Measurements from ENCODE around the gene PCSK2. TPM values are rescaled to one million over a fixed set of nuclear protein-coding genes. Genes with fewer than 3 reads are reported as not detected.

Gene PCSK2
- total RNA-seq, 1 donor from 2014 or later = 0.52 TPM

DNA sequence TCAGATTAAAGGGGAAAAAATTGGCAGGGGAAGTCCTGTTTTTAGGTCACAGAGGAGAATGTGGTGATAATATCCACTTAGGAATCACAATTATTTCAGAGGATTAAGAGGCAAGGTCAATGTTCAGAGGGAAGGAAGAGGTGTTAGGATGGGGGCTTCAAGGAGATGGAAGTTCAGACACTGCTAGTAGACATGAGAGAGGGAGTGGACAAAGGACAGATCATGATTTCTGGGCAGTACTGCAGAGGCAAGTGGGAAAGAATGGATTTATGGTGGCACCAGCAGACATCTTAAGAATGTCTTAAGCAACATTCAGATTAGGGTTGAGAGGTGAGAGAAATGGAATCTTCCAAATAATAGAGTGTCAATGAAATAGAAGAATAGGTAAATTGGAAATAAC, 9.9 kb downstream of the PCSK2 start:
- peaks cover 0 to 2% (median 0%) of the 10 kb centered on the region in 3 donors for H3K9me3 ChIP-seq (ENCODE audit: control insufficient read depth in 3 of 3, low read length in 3 of 3)
- no peaks in the 10 kb centered on the region for H3K36me3 ChIP-seq (ENCODE audit: control insufficient read depth in 3 of 3, insufficient read depth in 3 of 3, low read length in 3 of 3)
- no peak overlapping the region for H3K9ac ChIP-seq (ENCODE audit: low read depth in 1 of 3, low read length in 3 of 3)
- no peaks in the 10 kb centered on the region for H3K4me1 ChIP-seq (ENCODE audit: control insufficient read depth in 3 of 3, insufficient read depth in 3 of 3, low read length in 3 of 3)
- no peak overlapping the region for H3K27ac ChIP-seq (ENCODE audit: low read depth, low read length)
- no peaks in the 10 kb centered on the region for H3K27me3 ChIP-seq (ENCODE audit: control insufficient read depth in 3 of 3, insufficient read depth in 3 of 3, low read length in 3 of 3)
- no peak overlapping the region for H3K4me3 ChIP-seq (ENCODE audit: low read length in 3 of 3)

DNA sequence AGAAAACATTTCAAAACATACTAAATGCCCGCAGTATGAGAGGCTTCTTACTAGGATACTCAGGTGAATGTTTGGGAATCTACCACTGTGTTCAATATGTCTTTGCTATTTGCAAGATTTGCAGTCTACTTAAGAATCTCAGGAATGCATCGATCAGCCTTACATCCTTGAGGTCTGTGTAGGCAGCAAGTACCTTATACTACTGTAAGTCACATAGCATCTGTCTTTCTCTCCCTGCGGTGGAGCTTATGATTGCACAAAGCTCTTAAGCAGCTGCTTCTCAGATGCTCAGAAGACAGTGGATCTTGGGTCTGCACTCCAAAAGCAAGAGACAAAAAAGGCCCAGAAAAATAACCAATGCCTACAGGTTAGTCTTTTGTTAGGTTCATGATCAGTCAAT, 21.4 kb downstream of the PCSK2 start:
- H3K4me3 ChIP-seq (ENCODE audit: low read length in 3 of 3) = no peak overlapping the region
- no peaks in the 10 kb centered on the region for H3K4me1 ChIP-seq (ENCODE audit: control insufficient read depth in 3 of 3, insufficient read depth in 3 of 3, low read length in 3 of 3)
- H3K27ac ChIP-seq (ENCODE audit: low read depth, low read length) = no peak overlapping the region
- H3K27me3 ChIP-seq (ENCODE audit: control insufficient read depth in 3 of 3, insufficient read depth in 3 of 3, low read length in 3 of 3) = no peaks in the 10 kb centered on the region
- no peaks in the 10 kb centered on the region for H3K9me3 ChIP-seq (ENCODE audit: control insufficient read depth in 3 of 3, low read length in 3 of 3)
- H3K36me3 ChIP-seq (ENCODE audit: control insufficient read depth in 3 of 3, insufficient read depth in 3 of 3, low read length in 3 of 3) = no peaks in the 10 kb centered on the region
- no peak overlapping the region for H3K9ac ChIP-seq (ENCODE audit: low read depth in 1 of 3, low read length in 3 of 3)

DNA sequence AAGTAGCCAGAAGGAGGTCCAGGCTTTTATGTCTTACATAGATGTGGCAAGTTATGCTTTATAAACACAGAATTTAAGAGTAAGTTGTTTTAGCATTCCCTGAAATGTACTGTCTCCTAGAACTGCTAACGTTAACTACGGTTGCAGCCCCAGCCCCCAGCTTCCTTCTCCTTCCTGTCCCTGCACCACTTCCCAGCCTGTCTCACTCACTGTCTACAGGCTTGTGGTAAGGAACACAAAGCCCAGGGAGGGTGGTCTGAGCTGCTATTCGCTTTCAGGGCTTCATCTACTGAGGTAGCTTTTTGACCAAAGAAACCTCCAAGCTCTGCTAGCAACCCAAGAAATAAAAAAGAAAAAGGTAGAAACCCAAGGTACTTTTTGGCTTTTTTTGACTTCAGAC, 35.9 kb downstream of the PCSK2 start:
- H3K4me1 ChIP-seq (ENCODE audit: control insufficient read depth in 3 of 3, insufficient read depth in 3 of 3, low read length in 3 of 3) = no peaks in the 10 kb centered on the region
- no peak overlapping the region for H3K27ac ChIP-seq (ENCODE audit: low read depth, low read length)
- H3K27me3 ChIP-seq (ENCODE audit: control insufficient read depth in 3 of 3, insufficient read depth in 3 of 3, low read length in 3 of 3) = peaks cover 0 to 2% (median 0%) of the 10 kb centered on the region in 3 donors
- no peak overlapping the region for H3K4me3 ChIP-seq (ENCODE audit: low read length in 3 of 3)
- H3K36me3 ChIP-seq (ENCODE audit: control insufficient read depth in 3 of 3, insufficient read depth in 3 of 3, low read length in 3 of 3) = no peaks in the 10 kb centered on the region
- H3K9me3 ChIP-seq (ENCODE audit: control insufficient read depth in 3 of 3, low read length in 3 of 3) = no peaks in the 10 kb centered on the region
- no peak overlapping the region for H3K9ac ChIP-seq (ENCODE audit: low read depth in 1 of 3, low read length in 3 of 3)

GRCh38 chr20:17273717-17274116, 46.9 kb downstream of the PCSK2 start:
- Histone ChIP-seq H3K27ac (ENCODE audit: low read depth, low read length) (no peak overlapping the region), H3K4me3 (ENCODE audit: low read length in 3 of 3) (no peak overlapping the region), H3K27me3 (ENCODE audit: control insufficient read depth in 3 of 3, insufficient read depth in 3 of 3, low read length in 3 of 3) (no peaks in the 10 kb centered on the region), H3K4me1 (ENCODE audit: control insufficient read depth in 3 of 3, insufficient read depth in 3 of 3, low read length in 3 of 3) (no peaks in the 10 kb centered on the region), H3K36me3 (ENCODE audit: control insufficient read depth in 3 of 3, insufficient read depth in 3 of 3, low read length in 3 of 3) (no peaks in the 10 kb centered on the region), H3K9me3 (ENCODE audit: control insufficient read depth in 3 of 3, low read length in 3 of 3) (no peaks in the 10 kb centered on the region), H3K9ac (ENCODE audit: low read depth in 1 of 3, low read length in 3 of 3) (no peak overlapping the region)

- no peaks in the 10 kb centered on the region for H3K36me3 ChIP-seq (ENCODE audit: control insufficient read depth in 3 of 3, insufficient read depth in 3 of 3, low read length in 3 of 3)
- no peak overlapping the region for H3K27ac ChIP-seq (ENCODE audit: low read depth, low read length)
- no peaks in the 10 kb centered on the region for H3K4me1 ChIP-seq (ENCODE audit: control insufficient read depth in 3 of 3, insufficient read depth in 3 of 3, low read length in 3 of 3)
- no peak overlapping the region for H3K4me3 ChIP-seq (ENCODE audit: low read length in 3 of 3)
- no peaks in the 10 kb centered on the region for H3K9me3 ChIP-seq (ENCODE audit: control insufficient read depth in 3 of 3, low read length in 3 of 3)
- no peaks in the 10 kb centered on the region for H3K27me3 ChIP-seq (ENCODE audit: control insufficient read depth in 3 of 3, insufficient read depth in 3 of 3, low read length in 3 of 3)
- H3K9ac ChIP-seq (ENCODE audit: low read depth in 1 of 3, low read length in 3 of 3) = no peak overlapping the region
Measured at GRCh38 chr20:17276101-17276500, 49.3 kb downstream of the PCSK2 start.

DNA sequence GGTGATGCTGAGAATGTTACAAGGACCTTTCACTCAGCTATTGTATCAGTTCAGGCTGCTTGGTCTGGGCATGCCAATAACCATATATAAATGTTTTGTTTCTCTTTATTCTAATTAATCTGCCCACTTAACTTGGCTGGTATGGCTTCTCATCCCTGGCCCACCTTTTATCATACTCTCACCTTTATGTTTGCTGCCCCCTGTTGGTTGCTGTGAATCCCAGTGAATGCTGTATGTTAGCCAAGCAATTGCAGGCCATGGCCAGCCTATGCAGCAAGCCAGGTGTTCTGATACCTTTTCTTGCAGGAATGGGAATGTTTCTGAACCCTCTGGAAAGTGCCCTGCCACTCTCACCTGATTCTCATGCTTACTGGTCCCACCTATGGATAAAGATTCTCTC, 54.6 kb downstream of the PCSK2 start:
- no peak overlapping the region for H3K27ac ChIP-seq (ENCODE audit: low read depth, low read length)
- no peaks in the 10 kb centered on the region for H3K4me1 ChIP-seq (ENCODE audit: control insufficient read depth in 3 of 3, insufficient read depth in 3 of 3, low read length in 3 of 3)
- no peaks in the 10 kb centered on the region for H3K27me3 ChIP-seq (ENCODE audit: control insufficient read depth in 3 of 3, insufficient read depth in 3 of 3, low read length in 3 of 3)
- no peaks in the 10 kb centered on the region for H3K9me3 ChIP-seq (ENCODE audit: control insufficient read depth in 3 of 3, low read length in 3 of 3)
- no peaks in the 10 kb centered on the region for H3K36me3 ChIP-seq (ENCODE audit: control insufficient read depth in 3 of 3, insufficient read depth in 3 of 3, low read length in 3 of 3)
- H3K9ac ChIP-seq (ENCODE audit: low read depth in 1 of 3, low read length in 3 of 3) = no peak overlapping the region
- H3K4me3 ChIP-seq (ENCODE audit: low read length in 3 of 3) = no peak overlapping the region

GRCh38 chr20:17282501-17282900, 55.7 kb downstream of the PCSK2 start:
- H3K27ac ChIP-seq (ENCODE audit: low read depth, low read length) = no peak overlapping the region
- no peaks in the 10 kb centered on the region for H3K9me3 ChIP-seq (ENCODE audit: control insufficient read depth in 3 of 3, low read length in 3 of 3)
- H3K4me3 ChIP-seq (ENCODE audit: low read length in 3 of 3) = no peak overlapping the region
- H3K9ac ChIP-seq (ENCODE audit: low read depth in 1 of 3, low read length in 3 of 3) = no peak overlapping the region
- H3K27me3 ChIP-seq (ENCODE audit: control insufficient read depth in 3 of 3, insufficient read depth in 3 of 3, low read length in 3 of 3) = no peaks in the 10 kb centered on the region
- H3K4me1 ChIP-seq (ENCODE audit: control insufficient read depth in 3 of 3, insufficient read depth in 3 of 3, low read length in 3 of 3) = no peaks in the 10 kb centered on the region
- no peaks in the 10 kb centered on the region for H3K36me3 ChIP-seq (ENCODE audit: control insufficient read depth in 3 of 3, insufficient read depth in 3 of 3, low read length in 3 of 3)

- no peak overlapping the region for H3K27ac ChIP-seq (ENCODE audit: low read depth, low read length)
- H3K36me3 ChIP-seq (ENCODE audit: control insufficient read depth in 3 of 3, insufficient read depth in 3 of 3, low read length in 3 of 3) = no peaks in the 10 kb centered on the region
- H3K4me3 ChIP-seq (ENCODE audit: low read length in 3 of 3) = no peak overlapping the region
- no peak overlapping the region for H3K9ac ChIP-seq (ENCODE audit: low read depth in 1 of 3, low read length in 3 of 3)
- no peaks in the 10 kb centered on the region for H3K9me3 ChIP-seq (ENCODE audit: control insufficient read depth in 3 of 3, low read length in 3 of 3)
- no peaks in the 10 kb centered on the region for H3K27me3 ChIP-seq (ENCODE audit: control insufficient read depth in 3 of 3, insufficient read depth in 3 of 3, low read length in 3 of 3)
- no peaks in the 10 kb centered on the region for H3K4me1 ChIP-seq (ENCODE audit: control insufficient read depth in 3 of 3, insufficient read depth in 3 of 3, low read length in 3 of 3)
Measured at GRCh38 chr20:17287503-17287902, 60.7 kb downstream of the PCSK2 start.

DNA sequence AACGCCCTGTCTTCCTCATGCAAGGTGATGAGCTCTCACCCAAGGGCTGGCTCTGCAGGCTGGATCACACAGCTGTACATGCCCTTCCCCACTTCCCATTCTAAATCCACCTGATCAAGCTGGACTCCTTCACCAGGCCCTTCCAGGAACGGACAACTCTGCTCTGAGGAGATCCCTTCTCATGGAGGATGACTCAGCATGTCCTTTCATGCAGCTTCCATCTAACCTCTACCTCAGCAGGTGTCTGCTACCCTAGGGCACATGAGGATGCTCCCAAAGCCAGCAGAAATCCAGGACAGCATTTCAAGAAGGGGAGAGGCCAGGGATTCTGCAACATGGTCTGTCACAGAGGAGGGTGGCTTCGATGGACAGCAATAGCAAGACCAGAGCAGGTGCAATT, 61.2 kb downstream of the PCSK2 start:
- Histone ChIP-seq H3K36me3 (ENCODE audit: control insufficient read depth in 3 of 3, insufficient read depth in 3 of 3, low read length in 3 of 3) (no peaks in the 10 kb centered on the region), H3K9ac (ENCODE audit: low read depth in 1 of 3, low read length in 3 of 3) (no peak overlapping the region), H3K9me3 (ENCODE audit: control insufficient read depth in 3 of 3, low read length in 3 of 3) (no peaks in the 10 kb centered on the region), H3K27ac (ENCODE audit: low read depth, low read length) (no peak overlapping the region), H3K4me3 (ENCODE audit: low read length in 3 of 3) (no peak overlapping the region), H3K27me3 (ENCODE audit: control insufficient read depth in 3 of 3, insufficient read depth in 3 of 3, low read length in 3 of 3) (no peaks in the 10 kb centered on the region), H3K4me1 (ENCODE audit: control insufficient read depth in 3 of 3, insufficient read depth in 3 of 3, low read length in 3 of 3) (no peaks in the 10 kb centered on the region)

- H3K27me3 ChIP-seq (ENCODE audit: control insufficient read depth in 3 of 3, insufficient read depth in 3 of 3, low read length in 3 of 3) = no peaks in the 10 kb centered on the region
- no peaks in the 10 kb centered on the region for H3K36me3 ChIP-seq (ENCODE audit: control insufficient read depth in 3 of 3, insufficient read depth in 3 of 3, low read length in 3 of 3)
- no peak overlapping the region for H3K27ac ChIP-seq (ENCODE audit: low read depth, low read length)
- no peaks in the 10 kb centered on the region for H3K4me1 ChIP-seq (ENCODE audit: control insufficient read depth in 3 of 3, insufficient read depth in 3 of 3, low read length in 3 of 3)
- peaks cover 0 to 4% (median 0%) of the 10 kb centered on the region in 3 donors for H3K9me3 ChIP-seq (ENCODE audit: control insufficient read depth in 3 of 3, low read length in 3 of 3)
- H3K4me3 ChIP-seq (ENCODE audit: low read length in 3 of 3) = no peak overlapping the region
- no peak overlapping the region for H3K9ac ChIP-seq (ENCODE audit: low read depth in 1 of 3, low read length in 3 of 3)
Measured at GRCh38 chr20:17295151-17295726, 68.4 kb downstream of the PCSK2 start.

DNA sequence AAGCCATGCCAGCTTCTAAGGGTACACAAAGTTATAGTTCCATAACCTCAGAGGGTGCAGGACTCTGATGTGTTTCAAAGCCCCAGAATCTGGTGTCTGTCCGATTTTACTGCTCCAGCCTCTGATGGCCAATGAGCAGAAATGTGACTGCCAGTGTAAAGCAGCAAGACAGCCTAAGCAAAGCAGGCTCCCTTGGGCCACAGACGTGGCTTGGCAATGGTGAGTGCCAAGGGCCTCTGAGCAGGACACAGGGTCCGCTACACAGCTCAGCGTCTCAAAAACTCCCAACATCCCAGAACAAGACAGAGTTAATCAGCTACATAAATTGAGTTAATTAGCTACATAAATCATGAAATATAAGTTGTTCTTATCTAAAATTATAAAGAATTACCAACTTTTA, 69.2 kb downstream of the PCSK2 start:
- H3K4me3 ChIP-seq (ENCODE audit: low read length in 3 of 3) = no peak overlapping the region
- H3K27me3 ChIP-seq (ENCODE audit: control insufficient read depth in 3 of 3, insufficient read depth in 3 of 3, low read length in 3 of 3) = no peaks in the 10 kb centered on the region
- no peak overlapping the region for H3K9ac ChIP-seq (ENCODE audit: low read depth in 1 of 3, low read length in 3 of 3)

More for the DNA sequence above, 69.2 kb downstream of the PCSK2 start:
- no peaks in the 10 kb centered on the region for H3K36me3 ChIP-seq (ENCODE audit: control insufficient read depth in 3 of 3, insufficient read depth in 3 of 3, low read length in 3 of 3)
- H3K9me3 ChIP-seq (ENCODE audit: control insufficient read depth in 3 of 3, low read length in 3 of 3) = peaks cover 0 to 4% (median 0%) of the 10 kb centered on the region in 3 donors
- no peak overlapping the region for H3K27ac ChIP-seq (ENCODE audit: low read depth, low read length)
- no peaks in the 10 kb centered on the region for H3K4me1 ChIP-seq (ENCODE audit: control insufficient read depth in 3 of 3, insufficient read depth in 3 of 3, low read length in 3 of 3)
